ENCODE results near the gene BEST3.

GRCh38 chr12:69688471-69689427 is 10.4 kb downstream of the BEST3 start:
- TF ChIP-seq EP300 (IDR thresholded peaks at IDR 0.05; ENCODE audit: borderline replicate concordance) (peak; percentile 82; the same call in 1 of the 2 replicates), RAD21 (IDR thresholded peaks at IDR 0.05; ENCODE audit: low read depth) (peak; percentile 18; the same call in 1 of the 2 replicates), CREB1 (IDR thresholded peaks at IDR 0.05; ENCODE audit: low read depth) (no peak), TAF1 (IDR thresholded peaks at IDR 0.05; ENCODE audit: low read depth) (peak; percentile 47; the same call in 1 of the 2 replicates), FOXM1 (IDR thresholded peaks at IDR 0.05; ENCODE audit: borderline replicate concordance, low read depth) (0 out of 2 replicates have a peak, but pooled peaks have one; percentile 36), TEAD4 (IDR thresholded peaks at IDR 0.05) (peak; percentile 45), CEBPB (IDR thresholded peaks at IDR 0.05) (no peak), YY1 (IDR thresholded peaks at IDR 0.05; ENCODE audit: low read depth) (peak; percentile 71; the same call in 1 of the 2 replicates), NFIC (IDR thresholded peaks at IDR 0.05) (peak; percentile 85), TCF12 (IDR thresholded peaks at IDR 0.05; ENCODE audit: low read depth) (peak; percentile 92)
- TF ChIP-seq, protein P1, sequence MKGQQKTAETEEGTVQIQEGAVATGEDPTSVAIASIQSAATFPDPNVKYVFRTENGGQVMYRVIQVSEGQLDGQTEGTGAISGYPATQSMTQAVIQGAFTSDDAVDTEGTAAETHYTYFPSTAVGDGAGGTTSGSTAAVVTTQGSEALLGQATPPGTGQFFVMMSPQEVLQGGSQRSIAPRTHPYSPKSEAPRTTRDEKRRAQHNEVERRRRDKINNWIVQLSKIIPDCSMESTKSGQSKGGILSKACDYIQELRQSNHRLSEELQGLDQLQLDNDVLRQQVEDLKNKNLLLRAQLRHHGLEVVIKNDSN (IDR thresholded peaks at IDR 0.05): peak; percentile 42; the same call in 1 of the 2 replicates
- TF ChIP-seq, protein P2, sequence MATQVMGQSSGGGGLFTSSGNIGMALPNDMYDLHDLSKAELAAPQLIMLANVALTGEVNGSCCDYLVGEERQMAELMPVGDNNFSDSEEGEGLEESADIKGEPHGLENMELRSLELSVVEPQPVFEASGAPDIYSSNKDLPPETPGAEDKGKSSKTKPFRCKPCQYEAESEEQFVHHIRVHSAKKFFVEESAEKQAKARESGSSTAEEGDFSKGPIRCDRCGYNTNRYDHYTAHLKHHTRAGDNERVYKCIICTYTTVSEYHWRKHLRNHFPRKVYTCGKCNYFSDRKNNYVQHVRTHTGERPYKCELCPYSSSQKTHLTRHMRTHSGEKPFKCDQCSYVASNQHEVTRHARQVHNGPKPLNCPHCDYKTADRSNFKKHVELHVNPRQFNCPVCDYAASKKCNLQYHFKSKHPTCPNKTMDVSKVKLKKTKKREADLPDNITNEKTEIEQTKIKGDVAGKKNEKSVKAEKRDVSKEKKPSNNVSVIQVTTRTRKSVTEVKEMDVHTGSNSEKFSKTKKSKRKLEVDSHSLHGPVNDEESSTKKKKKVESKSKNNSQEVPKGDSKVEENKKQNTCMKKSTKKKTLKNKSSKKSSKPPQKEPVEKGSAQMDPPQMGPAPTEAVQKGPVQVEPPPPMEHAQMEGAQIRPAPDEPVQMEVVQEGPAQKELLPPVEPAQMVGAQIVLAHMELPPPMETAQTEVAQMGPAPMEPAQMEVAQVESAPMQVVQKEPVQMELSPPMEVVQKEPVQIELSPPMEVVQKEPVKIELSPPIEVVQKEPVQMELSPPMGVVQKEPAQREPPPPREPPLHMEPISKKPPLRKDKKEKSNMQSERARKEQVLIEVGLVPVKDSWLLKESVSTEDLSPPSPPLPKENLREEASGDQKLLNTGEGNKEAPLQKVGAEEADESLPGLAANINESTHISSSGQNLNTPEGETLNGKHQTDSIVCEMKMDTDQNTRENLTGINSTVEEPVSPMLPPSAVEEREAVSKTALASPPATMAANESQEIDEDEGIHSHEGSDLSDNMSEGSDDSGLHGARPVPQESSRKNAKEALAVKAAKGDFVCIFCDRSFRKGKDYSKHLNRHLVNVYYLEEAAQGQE (IDR thresholded peaks at IDR 0.05; ENCODE audit: low read depth): no peak
- TF ChIP-seq, protein P3, sequence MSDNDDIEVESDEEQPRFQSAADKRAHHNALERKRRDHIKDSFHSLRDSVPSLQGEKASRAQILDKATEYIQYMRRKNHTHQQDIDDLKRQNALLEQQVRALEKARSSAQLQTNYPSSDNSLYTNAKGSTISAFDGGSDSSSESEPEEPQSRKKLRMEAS (IDR thresholded peaks at IDR 0.05): peak; percentile 88
